ENCODE measurements around the gene LEF1. TPM values are rescaled to one million over a fixed set of nuclear protein-coding genes. Genes with fewer than 3 reads are reported as not detected.

The LEF1 gene
- total RNA-seq, 1 experiment from 2014 or later = 0.79 TPM

GRCh38 chr4:108030332-108030731 is 138.4 kb downstream of the LEF1 start:
- Histone ChIP-seq H3K79me2 (ENCODE audit: insufficient read depth, low read length) (no peaks in the 10 kb centered on the region), H3K4me2 (ENCODE audit: low read length) (no peak overlapping the region), H3K9me2 (ENCODE audit: insufficient read depth) (no peaks in the 10 kb centered on the region), H3K9me3 (ENCODE audit: control insufficient read depth in 1 of 2, insufficient read depth in 1 of 2, low read depth in 1 of 2, low read length in 2 of 2) (no peaks in the 10 kb centered on the region), H3K27me3 (ENCODE audit: insufficient read depth, low read length) (no peaks in the 10 kb centered on the region), H3K4me1 (ENCODE audit: control insufficient read depth in 1 of 2, insufficient read depth in 2 of 2, low read length in 2 of 2) (no peaks in the 10 kb centered on the region), H2AFZ (ENCODE audit: low read depth, low read length, poor library complexity, severe bottlenecking) (no peak overlapping the region), H4K20me1 (ENCODE audit: insufficient read depth) (no peaks in the 10 kb centered on the region), H3K36me3 (ENCODE audit: control insufficient read depth in 1 of 2, insufficient read depth in 2 of 2, low read length in 2 of 2) (peaks cover 2 to 4% of the 10 kb centered on the region in 2 experiments; a peak in 2 of 4 replicates), H3K9ac (ENCODE audit: low read length) (no peak overlapping the region), H3K27ac (ENCODE audit: low read depth, low read length) (no peak overlapping the region), H3K4me3 (replicated peaks in 1 of 2; ENCODE audit: low read depth in 1 of 2, low read length in 2 of 2) (no peak overlapping the region)
- CTCF ChIA-PET = interaction anchor here (1.1 to 1.7 kb wide), 6 partner anchors 12 to 1268 kb away, joined by 3 to 12 read pairs (median 4); no protein-coding TSS in a partner anchor
- intact Hi-C loops (cut with micrococcal nuclease) = loop anchor here (1.0 kb wide), 1 partner anchor 542 kb away; no protein-coding TSS in a partner anchor
- TF ChIP-seq CTCF (IDR thresholded peaks at IDR 0.05 in 2 of 3, conservative IDR thresholded peaks at IDR 0.05 in 1 of 3; ENCODE audit: borderline replicate concordance in 1 of 3, insufficient read depth in 1 of 3, low read depth in 2 of 3, low read length in 2 of 3) = peak; percentile 37 to 52 (median 39); a peak in 5 of 6 replicates
- TF ChIP-seq RAD21 (IDR thresholded peaks at IDR 0.05; ENCODE audit: low read depth) = peak; percentile 69
- no peak for TF ChIP-seq TCF7L2 (IDR thresholded peaks at IDR 0.05; ENCODE audit: borderline replicate concordance, extremely low read depth, insufficient read depth, insufficient read length)
- no peak for TF ChIP-seq JUND (IDR thresholded peaks at IDR 0.05)
- RAD21 ChIA-PET (ENCODE audit: low non-redundant PET in 1 of 2, low total read pairs in 2 of 2, uncharacterized antibody in 2 of 2, unreplicated experiment in 2 of 2) = interaction anchor here in 1 of 2 experiments (1.3 kb wide), 1 partner anchor 30 kb away, joined by 4 read pairs; no protein-coding TSS in a partner anchor
- no TSS peak for BruUV-seq (replicated peaks)
- POLR2A ChIA-PET = no interaction called here
- peak; percentile 90 for ATAC-seq
- peak; percentile 16 for DNase-seq (ENCODE audit: low read depth, low spot score)

GRCh38 chr4:108029731-108030130 is 139.0 kb downstream of the LEF1 start:
- H3K9me3 ChIP-seq (ENCODE audit: control insufficient read depth in 1 of 2, insufficient read depth in 1 of 2, low read depth in 1 of 2, low read length in 2 of 2) = no peaks in the 10 kb centered on the region
- no peaks in the 10 kb centered on the region for H3K9me2 ChIP-seq (ENCODE audit: insufficient read depth)
- 0 out of 2 replicates have a peak, but pooled peaks have one; percentile 9 for ATAC-seq
- no peak overlapping the region for H3K4me2 ChIP-seq (ENCODE audit: low read length)
- ChIA-PET POLR2A (no interaction called here), CTCF (interaction anchor here (1.1 to 1.7 kb wide), 5 partner anchors 11 to 1269 kb away, joined by 3 to 12 read pairs (median 4); no protein-coding TSS in a partner anchor), RAD21 (ENCODE audit: low non-redundant PET in 1 of 2, low total read pairs in 2 of 2, uncharacterized antibody in 2 of 2, unreplicated experiment in 2 of 2) (interaction anchor here in 1 of 2 experiments (1.3 kb wide), 1 partner anchor 30 kb away, joined by 4 read pairs; no protein-coding TSS in a partner anchor)
- H3K4me1 ChIP-seq (ENCODE audit: control insufficient read depth in 1 of 2, insufficient read depth in 2 of 2, low read length in 2 of 2) = no peaks in the 10 kb centered on the region
- no peak overlapping the region for H2AFZ ChIP-seq (ENCODE audit: low read depth, low read length, poor library complexity, severe bottlenecking)
- H4K20me1 ChIP-seq (ENCODE audit: insufficient read depth) = no peaks in the 10 kb centered on the region
- no peak overlapping the region for H3K4me3 ChIP-seq (replicated peaks in 1 of 2; ENCODE audit: low read depth in 1 of 2, low read length in 2 of 2)
- intact Hi-C loops (cut with micrococcal nuclease) = loop anchor here (1.0 kb wide), 1 partner anchor 543 kb away; no protein-coding TSS in a partner anchor
- no TSS peak for BruUV-seq (replicated peaks)
- H3K27me3 ChIP-seq (ENCODE audit: insufficient read depth, low read length) = no peaks in the 10 kb centered on the region
- no peak overlapping the region for H3K9ac ChIP-seq (ENCODE audit: low read length)
- DNase-seq (ENCODE audit: low read depth, low spot score) = no peak
- peaks cover 3 to 4% of the 10 kb centered on the region in 2 experiments; a peak in 3 of 4 replicates for H3K36me3 ChIP-seq (ENCODE audit: control insufficient read depth in 1 of 2, insufficient read depth in 2 of 2, low read length in 2 of 2)
- H3K27ac ChIP-seq (ENCODE audit: low read depth, low read length) = no peak overlapping the region
- no peaks in the 10 kb centered on the region for H3K79me2 ChIP-seq (ENCODE audit: insufficient read depth, low read length)
- no peak for TF ChIP-seq ZFX (IDR thresholded peaks at IDR 0.05)
- no peak for TF ChIP-seq ZBTB33 (IDR thresholded peaks at IDR 0.05; ENCODE audit: extremely low read depth, insufficient replicate concordance, low read length)
- TF ChIP-seq, protein P1, sequence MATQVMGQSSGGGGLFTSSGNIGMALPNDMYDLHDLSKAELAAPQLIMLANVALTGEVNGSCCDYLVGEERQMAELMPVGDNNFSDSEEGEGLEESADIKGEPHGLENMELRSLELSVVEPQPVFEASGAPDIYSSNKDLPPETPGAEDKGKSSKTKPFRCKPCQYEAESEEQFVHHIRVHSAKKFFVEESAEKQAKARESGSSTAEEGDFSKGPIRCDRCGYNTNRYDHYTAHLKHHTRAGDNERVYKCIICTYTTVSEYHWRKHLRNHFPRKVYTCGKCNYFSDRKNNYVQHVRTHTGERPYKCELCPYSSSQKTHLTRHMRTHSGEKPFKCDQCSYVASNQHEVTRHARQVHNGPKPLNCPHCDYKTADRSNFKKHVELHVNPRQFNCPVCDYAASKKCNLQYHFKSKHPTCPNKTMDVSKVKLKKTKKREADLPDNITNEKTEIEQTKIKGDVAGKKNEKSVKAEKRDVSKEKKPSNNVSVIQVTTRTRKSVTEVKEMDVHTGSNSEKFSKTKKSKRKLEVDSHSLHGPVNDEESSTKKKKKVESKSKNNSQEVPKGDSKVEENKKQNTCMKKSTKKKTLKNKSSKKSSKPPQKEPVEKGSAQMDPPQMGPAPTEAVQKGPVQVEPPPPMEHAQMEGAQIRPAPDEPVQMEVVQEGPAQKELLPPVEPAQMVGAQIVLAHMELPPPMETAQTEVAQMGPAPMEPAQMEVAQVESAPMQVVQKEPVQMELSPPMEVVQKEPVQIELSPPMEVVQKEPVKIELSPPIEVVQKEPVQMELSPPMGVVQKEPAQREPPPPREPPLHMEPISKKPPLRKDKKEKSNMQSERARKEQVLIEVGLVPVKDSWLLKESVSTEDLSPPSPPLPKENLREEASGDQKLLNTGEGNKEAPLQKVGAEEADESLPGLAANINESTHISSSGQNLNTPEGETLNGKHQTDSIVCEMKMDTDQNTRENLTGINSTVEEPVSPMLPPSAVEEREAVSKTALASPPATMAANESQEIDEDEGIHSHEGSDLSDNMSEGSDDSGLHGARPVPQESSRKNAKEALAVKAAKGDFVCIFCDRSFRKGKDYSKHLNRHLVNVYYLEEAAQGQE (IDR thresholded peaks at IDR 0.05; ENCODE audit: low read depth) = no peak
- no peak for TF ChIP-seq ZNF274 (IDR thresholded peaks at IDR 0.05; ENCODE audit: low read depth, low read length)
- no peak for TF ChIP-seq EZH2phosphoT487 (IDR thresholded peaks at IDR 0.05; ENCODE audit: borderline replicate concordance)
- no peak for TF ChIP-seq CEBPB (IDR thresholded peaks at IDR 0.05; ENCODE audit: low read depth)
- TF ChIP-seq ATF3 (IDR thresholded peaks at IDR 0.05) = no peak
